Measurements from ENCODE around the gene ZNF732.

DNA sequence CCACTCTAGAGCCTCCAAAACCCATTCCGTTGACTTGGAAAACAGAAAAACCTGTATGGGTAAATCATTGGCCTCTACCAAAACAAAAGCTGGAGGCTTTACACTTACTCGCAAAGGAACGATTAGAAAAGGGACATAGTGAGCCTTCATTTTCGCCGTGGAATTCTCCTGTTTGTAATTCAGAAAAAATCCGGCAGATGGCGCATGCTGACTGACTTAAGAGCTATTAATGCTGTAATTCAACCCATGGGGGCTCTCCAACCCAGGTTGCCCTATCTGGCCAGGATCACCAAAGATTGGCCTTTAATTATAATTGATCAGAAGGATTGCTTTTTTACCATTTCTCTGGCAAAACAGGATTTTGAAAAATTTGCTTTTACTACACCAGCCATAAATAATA is 60.8 kb downstream of the ZNF732 start:
- TF ChIP-seq, protein P1, sequence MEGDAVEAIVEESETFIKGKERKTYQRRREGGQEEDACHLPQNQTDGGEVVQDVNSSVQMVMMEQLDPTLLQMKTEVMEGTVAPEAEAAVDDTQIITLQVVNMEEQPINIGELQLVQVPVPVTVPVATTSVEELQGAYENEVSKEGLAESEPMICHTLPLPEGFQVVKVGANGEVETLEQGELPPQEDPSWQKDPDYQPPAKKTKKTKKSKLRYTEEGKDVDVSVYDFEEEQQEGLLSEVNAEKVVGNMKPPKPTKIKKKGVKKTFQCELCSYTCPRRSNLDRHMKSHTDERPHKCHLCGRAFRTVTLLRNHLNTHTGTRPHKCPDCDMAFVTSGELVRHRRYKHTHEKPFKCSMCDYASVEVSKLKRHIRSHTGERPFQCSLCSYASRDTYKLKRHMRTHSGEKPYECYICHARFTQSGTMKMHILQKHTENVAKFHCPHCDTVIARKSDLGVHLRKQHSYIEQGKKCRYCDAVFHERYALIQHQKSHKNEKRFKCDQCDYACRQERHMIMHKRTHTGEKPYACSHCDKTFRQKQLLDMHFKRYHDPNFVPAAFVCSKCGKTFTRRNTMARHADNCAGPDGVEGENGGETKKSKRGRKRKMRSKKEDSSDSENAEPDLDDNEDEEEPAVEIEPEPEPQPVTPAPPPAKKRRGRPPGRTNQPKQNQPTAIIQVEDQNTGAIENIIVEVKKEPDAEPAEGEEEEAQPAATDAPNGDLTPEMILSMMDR (conservative IDR thresholded peaks at IDR 0.05; ENCODE audit: low read depth in 2 of 2): peak; percentile 76 to 79
- peak; percentile 12; the same call in 1 of the 2 replicates for TF ChIP-seq POLR2AphosphoS5 (IDR thresholded peaks at IDR 0.05; ENCODE audit: low read depth)
- no peak for TF ChIP-seq JUNB (IDR thresholded peaks at IDR 0.05; ENCODE audit: unreplicated experiment)
- TF ChIP-seq, protein P2, sequence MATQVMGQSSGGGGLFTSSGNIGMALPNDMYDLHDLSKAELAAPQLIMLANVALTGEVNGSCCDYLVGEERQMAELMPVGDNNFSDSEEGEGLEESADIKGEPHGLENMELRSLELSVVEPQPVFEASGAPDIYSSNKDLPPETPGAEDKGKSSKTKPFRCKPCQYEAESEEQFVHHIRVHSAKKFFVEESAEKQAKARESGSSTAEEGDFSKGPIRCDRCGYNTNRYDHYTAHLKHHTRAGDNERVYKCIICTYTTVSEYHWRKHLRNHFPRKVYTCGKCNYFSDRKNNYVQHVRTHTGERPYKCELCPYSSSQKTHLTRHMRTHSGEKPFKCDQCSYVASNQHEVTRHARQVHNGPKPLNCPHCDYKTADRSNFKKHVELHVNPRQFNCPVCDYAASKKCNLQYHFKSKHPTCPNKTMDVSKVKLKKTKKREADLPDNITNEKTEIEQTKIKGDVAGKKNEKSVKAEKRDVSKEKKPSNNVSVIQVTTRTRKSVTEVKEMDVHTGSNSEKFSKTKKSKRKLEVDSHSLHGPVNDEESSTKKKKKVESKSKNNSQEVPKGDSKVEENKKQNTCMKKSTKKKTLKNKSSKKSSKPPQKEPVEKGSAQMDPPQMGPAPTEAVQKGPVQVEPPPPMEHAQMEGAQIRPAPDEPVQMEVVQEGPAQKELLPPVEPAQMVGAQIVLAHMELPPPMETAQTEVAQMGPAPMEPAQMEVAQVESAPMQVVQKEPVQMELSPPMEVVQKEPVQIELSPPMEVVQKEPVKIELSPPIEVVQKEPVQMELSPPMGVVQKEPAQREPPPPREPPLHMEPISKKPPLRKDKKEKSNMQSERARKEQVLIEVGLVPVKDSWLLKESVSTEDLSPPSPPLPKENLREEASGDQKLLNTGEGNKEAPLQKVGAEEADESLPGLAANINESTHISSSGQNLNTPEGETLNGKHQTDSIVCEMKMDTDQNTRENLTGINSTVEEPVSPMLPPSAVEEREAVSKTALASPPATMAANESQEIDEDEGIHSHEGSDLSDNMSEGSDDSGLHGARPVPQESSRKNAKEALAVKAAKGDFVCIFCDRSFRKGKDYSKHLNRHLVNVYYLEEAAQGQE (IDR thresholded peaks at IDR 0.05; ENCODE audit: unreplicated experiment): no peak
- TF ChIP-seq, protein P3, sequence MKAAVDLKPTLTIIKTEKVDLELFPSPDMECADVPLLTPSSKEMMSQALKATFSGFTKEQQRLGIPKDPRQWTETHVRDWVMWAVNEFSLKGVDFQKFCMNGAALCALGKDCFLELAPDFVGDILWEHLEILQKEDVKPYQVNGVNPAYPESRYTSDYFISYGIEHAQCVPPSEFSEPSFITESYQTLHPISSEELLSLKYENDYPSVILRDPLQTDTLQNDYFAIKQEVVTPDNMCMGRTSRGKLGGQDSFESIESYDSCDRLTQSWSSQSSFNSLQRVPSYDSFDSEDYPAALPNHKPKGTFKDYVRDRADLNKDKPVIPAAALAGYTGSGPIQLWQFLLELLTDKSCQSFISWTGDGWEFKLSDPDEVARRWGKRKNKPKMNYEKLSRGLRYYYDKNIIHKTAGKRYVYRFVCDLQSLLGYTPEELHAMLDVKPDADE (IDR thresholded peaks at IDR 0.05): no peak
- no peak for TF ChIP-seq ZNF114 (CRISPR knock-in tag; IDR thresholded peaks at IDR 0.05)
- TF ChIP-seq EZH2 (IDR thresholded peaks at IDR 0.05; ENCODE audit: low read depth, unreplicated experiment): no peak
- no peak for TF ChIP-seq EZH2phosphoT487 (IDR thresholded peaks at IDR 0.05; ENCODE audit: unreplicated experiment)
